ENCODE results near the gene CHST1.

CHST1 gene

GRCh38 chr11:45661439-45662055 is 3.9 kb downstream of the CHST1 start:
- DNase-seq: peak in 3 of 51 donors; percentile 25 to 39 (median 31)

GRCh38 chr11:45660729-45661438 is 4.5 kb downstream of the CHST1 start:
- DNase-seq: peak in 1 of 51 donors; percentile 19

GRCh38 chr11:45659818-45660160 is 5.6 kb downstream of the CHST1 start:
- DNase-seq: peak in 3 of 51 donors; percentile 26 to 33 (median 26)

- no peak for DNase-seq
These were observed 6.2 kb downstream of the CHST1 start for GRCh38 chr11:45659031-45659817.

- peak in 42 of 51 donors; percentile 17 to 91 (median 70) for DNase-seq
These were observed 7.0 kb downstream of the CHST1 start for GRCh38 chr11:45658292-45658991.

GRCh38 chr11:45657496-45658260 is 7.7 kb downstream of the CHST1 start:
- DNase-seq: no peak

- no peak for DNase-seq
These were observed 9.6 kb downstream of the CHST1 start for GRCh38 chr11:45655831-45656230.

DNA sequence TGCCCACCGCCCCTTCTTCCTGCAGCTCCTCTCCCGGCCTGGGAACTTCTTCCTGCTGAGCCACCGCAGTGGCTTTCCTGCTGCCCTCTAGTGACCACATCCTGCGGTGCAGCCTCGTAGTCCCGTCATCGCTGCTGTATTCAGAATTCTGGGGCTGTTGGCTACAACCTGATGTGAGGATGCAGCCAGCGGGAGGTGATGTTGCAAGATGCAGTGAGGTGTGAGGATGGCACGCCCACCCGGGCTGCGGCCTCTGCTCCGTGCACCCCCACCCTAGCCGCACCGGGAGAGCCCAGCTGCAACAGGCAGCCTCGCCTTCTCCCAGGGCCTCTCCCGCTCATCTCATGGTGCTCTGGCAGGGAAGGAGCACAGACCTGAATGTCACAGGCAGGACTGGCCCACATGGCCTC is 10.1 kb downstream of the CHST1 start:
- DNase-seq: peak in 46 of 51 donors; percentile 31 to 87 (median 66)

DNA sequence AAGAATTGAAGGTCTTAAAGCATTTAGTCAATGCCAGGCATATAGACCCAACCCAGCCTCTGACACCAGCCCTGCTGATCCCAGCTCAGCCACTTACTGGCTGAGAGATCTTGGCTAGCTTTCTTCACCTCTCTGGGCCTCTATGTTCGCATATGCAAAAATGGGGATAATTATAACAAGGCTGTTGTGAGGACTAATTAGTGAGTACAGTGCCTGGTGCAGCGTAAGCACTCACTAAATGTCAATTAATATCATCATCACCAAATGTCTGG is 10.5 kb downstream of the CHST1 start:
- no peak for DNase-seq

GRCh38 chr11:45654231-45655011 is 11.0 kb downstream of the CHST1 start:
- peak in 32 of 51 donors; percentile 20 to 85 (median 60) for DNase-seq

DNA sequence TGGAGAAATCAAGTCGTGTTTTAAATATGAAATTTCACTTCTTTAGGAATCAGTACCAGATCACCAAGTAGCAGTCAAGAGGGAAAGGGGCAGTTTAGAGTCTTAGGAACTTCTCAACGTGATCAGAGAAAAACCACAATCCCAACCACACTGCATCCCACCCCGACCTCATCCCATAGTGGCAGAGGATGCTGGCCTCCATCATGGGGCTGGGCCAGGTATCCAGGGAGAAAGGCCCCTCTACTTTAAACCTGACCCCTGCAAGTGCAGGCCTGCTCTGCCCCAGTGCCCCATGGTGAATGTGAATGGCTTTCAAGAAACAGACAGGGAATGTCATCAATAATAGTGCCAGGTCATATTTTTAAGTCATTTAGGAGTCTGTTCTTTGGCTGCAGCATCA is 12.1 kb downstream of the CHST1 start:
- no peak for DNase-seq

GRCh38 chr11:45652781-45653180 is 12.6 kb downstream of the CHST1 start:
- no peak for DNase-seq

DNA sequence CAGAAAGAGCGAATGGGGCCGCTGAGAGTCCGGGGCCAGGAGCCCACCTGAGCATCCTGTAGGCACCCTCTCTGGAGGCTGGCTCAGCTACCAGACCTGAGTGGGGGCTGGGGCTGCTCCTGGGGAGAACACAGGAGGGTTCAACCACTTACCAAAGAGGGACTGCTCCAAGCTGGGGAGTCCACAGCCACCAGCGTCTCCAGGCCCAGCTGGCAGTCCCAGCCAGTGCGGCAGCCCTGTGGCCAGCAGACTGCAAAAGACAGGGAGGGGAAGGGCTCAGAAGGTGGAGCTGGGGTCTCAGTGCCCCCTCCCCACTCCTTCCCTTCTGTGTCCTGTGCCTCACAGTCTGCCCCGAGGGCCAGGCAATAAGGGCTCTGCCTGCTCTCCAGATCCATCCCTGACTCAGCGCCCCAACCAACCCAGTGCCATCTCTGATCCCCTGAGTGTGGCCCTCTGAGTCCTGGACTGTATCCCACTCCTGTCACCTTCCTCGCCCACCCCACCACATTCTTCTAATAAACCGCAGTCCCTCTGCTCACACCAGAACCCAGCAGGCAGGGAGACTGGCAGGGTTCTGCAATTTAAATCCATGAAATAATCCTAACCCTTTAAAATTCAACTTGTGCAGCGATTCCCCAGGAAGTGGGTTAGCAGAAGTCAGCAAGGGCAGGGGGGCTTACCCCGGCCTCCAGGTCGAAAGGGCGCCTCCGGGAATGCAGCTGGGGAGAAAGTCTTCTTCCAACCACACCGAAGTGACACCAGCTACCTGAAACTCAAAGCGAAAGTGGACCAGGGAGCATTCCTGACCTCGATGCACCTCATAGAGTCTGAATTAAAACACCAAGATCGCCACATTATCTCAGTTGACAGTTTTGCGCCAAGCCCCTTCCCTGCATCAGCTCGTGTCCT is 13.3 kb downstream of the CHST1 start:
- DNase-seq: no peak

DNA sequence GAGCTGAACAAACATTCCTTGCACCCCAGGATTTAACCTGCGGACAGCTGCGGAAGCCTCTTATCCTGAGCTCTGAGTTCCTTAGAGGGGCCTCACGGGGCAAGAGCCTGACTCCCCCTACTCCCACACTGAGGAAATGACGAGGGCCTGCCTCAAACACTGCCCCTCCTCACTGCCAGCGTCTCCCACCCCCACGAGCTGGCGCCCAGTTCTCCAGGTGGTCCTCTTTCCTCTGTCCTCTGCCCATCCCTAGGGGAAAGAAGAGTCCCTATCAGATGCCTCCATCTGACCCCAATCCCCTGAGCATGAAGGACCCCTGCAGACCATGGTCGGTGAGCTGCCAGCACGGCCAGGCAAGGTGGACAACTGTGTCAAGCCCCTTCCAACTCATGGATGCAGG is 14.3 kb downstream of the CHST1 start:
- DNase-seq: no peak

GRCh38 chr11:45650166-45651095 is 15.0 kb downstream of the CHST1 start:
- DNase-seq: no peak

DNA sequence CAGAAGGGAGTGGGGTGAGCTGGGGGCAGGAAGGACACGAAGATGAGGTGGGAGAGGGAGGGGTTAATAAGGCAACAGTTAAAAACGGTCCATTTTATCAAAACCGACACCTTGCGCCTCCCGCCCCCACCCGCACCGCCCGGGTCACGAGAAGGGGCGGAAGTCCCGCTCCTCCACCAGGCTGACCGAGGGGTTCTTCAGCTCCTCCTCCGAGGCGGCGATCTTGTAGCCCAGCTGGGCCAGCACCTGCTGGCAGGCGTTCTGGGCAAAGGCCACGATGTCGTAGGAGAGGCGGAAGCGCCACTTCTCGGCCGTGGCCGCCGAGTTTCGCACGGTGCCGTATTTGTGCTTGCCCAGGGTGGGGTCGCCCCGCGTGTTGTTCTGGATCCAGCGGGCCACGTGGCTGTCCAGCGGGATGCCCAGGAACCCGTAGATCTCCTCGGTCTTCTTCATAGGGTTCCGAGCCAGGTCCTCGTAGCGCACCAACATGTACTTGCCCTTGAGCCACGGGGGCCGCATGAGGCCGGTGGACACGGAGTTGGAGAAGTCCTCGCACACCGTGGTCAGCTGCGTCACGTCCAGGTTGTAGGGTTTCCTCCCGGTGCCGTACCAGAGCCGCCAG is 15.8 kb downstream of the CHST1 start:
- DNase-seq: no peak

GRCh38 chr11:45648931-45649330 is 16.5 kb downstream of the CHST1 start:
- no peak for DNase-seq

DNA sequence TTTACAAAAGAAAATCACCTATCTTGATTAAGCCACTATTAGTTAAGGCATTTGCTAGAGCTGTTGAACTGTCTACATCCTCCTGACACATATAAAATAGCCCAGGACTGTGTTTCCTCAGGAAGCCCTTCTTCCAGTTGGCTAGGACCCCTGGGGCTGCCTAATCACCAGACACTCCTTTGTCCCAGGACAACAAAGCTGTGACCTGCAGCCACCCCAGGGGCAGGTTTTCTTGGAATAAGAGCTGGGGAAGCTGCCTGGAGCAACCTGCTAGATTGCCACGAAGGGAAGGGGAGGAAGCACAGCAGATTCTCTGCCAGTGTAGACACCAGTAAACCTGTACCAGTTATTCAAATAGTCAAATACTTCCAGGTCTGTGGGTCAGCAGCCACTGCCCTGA is 17.6 kb downstream of the CHST1 start:
- DNase-seq: no peak

Measured in hypothalamus (tissue), 51 donors.